Endometrial microvascular endothelial cells (primary cell): ENCODE measurements around the gene LYG1. TPM values are rescaled to one million over a fixed set of nuclear protein-coding genes. Genes with fewer than 3 reads are reported as not detected.
"Not testable (repeated sequence)": the region's sequence is repeated elsewhere in the genome, so short reads cannot be mapped to it uniquely, and the experiment has no call there.

Source experiments
- in situ Hi-C: cut with HindIII; loops from 2 replicates; pipeline ENCODE4 v1.10.0; 2017; ENCODE audit warnings: low sequenced_read_pairs, low pct_unique_long_range_greater_than_20kb; ENCODE audit errors: inconsistent ontology term
- total RNA-seq: library from RNA; depleted of rRNA; stranded (reverse); fragments of >200 nt; gene quantifications from one replicate; pipeline ENCODE4 v1.2.3, GENCODE V29; 2015; ENCODE audit errors: inconsistent ontology term

Gene LYG1
- total RNA-seq, 1 donor from 2014 or later = not detected

GRCh38 chr2:99278793-99279291 lies 22.2 kb downstream of the LYG1 start:
- in situ Hi-C loops = no loop called here

- in situ Hi-C loops = not testable (repeated sequence)
Measured at GRCh38 chr2:99278195-99278765, 22.7 kb downstream of the LYG1 start.

GRCh38 chr2:99275882-99276281 lies 25.1 kb downstream of the LYG1 start:
- in situ Hi-C loops = no loop called here

DNA sequence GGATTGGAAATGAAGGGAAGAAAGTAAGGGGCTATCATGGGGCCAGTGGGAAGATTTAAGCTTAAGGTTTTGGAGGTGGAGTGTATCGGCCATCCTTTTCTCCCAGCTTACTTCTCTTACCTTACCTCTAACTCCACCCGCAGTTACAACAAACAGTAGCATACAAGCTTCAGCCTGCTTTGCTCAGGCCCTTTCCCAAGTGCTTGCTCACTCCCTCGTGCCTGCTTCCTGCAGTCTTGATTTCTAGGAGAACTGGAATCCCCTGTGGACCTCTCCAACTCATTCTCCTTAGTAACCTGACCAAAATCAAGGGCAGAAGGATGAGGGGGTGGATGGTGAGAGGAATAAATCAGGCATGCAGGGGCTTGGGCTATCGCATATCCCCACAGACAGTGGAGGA lies 39.8 kb downstream of the LYG1 start:
- in situ Hi-C loops = no loop called here

DNA sequence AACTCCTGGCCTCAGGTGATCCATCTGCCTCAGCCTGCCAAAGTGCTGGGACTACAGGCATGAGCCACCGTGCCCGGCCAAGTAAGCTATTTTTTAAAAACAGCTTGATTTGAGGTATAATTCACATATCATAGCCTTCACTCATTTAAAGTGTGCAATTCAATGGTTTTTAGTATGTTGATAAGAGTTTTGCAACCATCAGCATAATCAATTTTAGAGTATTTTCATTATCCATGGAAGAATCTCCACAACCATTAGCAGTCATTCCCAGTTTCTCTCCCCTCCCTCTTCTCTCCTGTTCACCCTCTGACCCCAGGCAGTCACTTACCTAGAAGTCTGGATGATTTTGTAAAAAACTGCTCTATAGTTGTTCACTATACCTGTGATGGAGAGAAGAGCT lies 40.8 kb downstream of the LYG1 start:
- in situ Hi-C loops = no loop called here

GRCh38 chr2:99259465-99259864 lies 41.5 kb downstream of the LYG1 start:
- in situ Hi-C loops = no loop called here

GRCh38 chr2:99256677-99257076 lies 44.3 kb downstream of the LYG1 start:
- in situ Hi-C loops = no loop called here

GRCh38 chr2:99255491-99256318 lies 45.3 kb downstream of the LYG1 start, which contains the start of gene LYG2:
Gene LYG2 (minus strand): TSS chr2:99255666. CDS start chr2:99254260, 1,406 bp downstream.
- in situ Hi-C loops = no loop called here

- in situ Hi-C loops = no loop called here
Measured at GRCh38 chr2:99249951-99250350, 51.0 kb downstream of the LYG1 start.

- in situ Hi-C loops = no loop called here
Measured at GRCh38 chr2:99242151-99242550, 58.8 kb downstream of the LYG1 start.

DNA sequence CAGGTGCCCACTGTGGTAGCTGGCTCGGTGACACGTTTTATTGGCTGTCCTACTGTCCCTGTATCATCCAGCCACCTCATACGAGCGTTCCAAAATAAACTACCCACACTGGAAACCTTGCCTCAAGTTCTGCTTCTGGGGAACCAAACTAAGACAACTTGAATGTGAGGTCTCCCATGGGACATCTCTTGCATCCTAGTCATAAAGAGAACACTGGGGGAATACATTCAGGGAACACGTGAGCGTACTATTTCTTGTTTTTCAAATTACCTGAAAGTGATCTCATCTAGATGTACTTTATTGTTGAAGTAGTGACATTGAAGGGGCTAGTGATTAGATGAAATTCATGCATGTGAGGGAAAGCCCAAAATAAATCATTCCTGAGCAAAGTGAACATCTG lies 60.6 kb downstream of the LYG1 start:
- in situ Hi-C loops = no loop called here

DNA sequence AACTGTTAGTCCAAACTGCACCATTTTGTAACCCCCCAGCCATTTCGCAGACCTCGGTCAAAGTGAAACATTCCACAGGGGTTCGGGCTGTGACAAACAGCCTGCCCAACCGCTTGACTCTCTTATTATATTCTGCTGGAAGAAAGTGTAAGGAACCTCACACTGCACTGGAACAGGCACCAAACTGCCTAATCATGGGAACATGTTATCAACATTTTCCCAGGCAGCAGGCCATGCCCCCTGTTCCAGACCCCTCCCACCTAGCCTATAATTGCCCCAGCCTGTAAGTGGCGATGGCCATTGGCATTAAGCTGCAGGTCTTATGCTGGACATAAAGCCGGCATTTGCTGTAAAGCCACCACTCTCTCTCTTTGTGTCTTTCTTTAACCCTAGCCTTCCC lies 62.4 kb downstream of the LYG1 start:
- in situ Hi-C loops = no loop called here

Other genes with a start within 250 kb of the LYG1 start
- gene C2orf15, start 159.5 kb downstream of the LYG1 start, total RNA-seq = 1.1 TPM
- 0.09 TPM for gene TSGA10, start 146.3 kb downstream of the LYG1 start, total RNA-seq
- gene LIPT1, start 146.2 kb downstream of the LYG1 start, total RNA-seq = 6.5 TPM
- gene MITD1, start 120.1 kb downstream of the LYG1 start, total RNA-seq = 17.8 TPM
- gene MRPL30, start 120.0 kb downstream of the LYG1 start, total RNA-seq = 48.1 TPM
- not detected for gene LYG2, start 45.5 kb downstream of the LYG1 start, total RNA-seq
- gene TXNDC9, start 35.1 kb upstream of the LYG1 start, total RNA-seq = 99.1 TPM
- gene EIF5B, start 36.2 kb upstream of the LYG1 start, total RNA-seq = 19.2 TPM
- gene REV1, start 188.8 kb upstream of the LYG1 start, total RNA-seq = 17.7 TPM